PFSK-1 (cell line): ENCODE results near the gene DHRSX.

Experiments
- FOXP2 ChIP-seq: optimal IDR thresholded peaks from 2 replicates; pipeline ENCODE3; 2011; ENCODE audit warnings: borderline replicate concordance, control low read depth, inconsistent platforms; ENCODE audit not compliant: insufficient read depth; ENCODE audit errors: extremely low read length, extremely low read depth
- POLR2AphosphoS5 ChIP-seq: IDR thresholded peaks from 2 replicates; pipeline ENCODE4 v1.6.1; 2012; ENCODE audit warnings: low read depth, mild to moderate bottlenecking, control low read depth, low read length, moderate library complexity
- REST ChIP-seq, 2 experiments: IDR thresholded peaks; 2 replicates each; pipeline versions ENCODE4 v1.6.1 to v1.8.0; 2011 to 2012; ENCODE audit warnings: low read depth in 2 of 2, low read length in 2 of 2, control low read depth in 1 of 2, inconsistent platforms in 1 of 2, mild to moderate bottlenecking in 1 of 2, moderate library complexity in 1 of 2; ENCODE audit not compliant: insufficient read depth in 1 of 2
- SIN3A ChIP-seq: IDR thresholded peaks from 2 replicates; pipeline ENCODE4 v1.6.1; 2012; ENCODE audit warnings: mild to moderate bottlenecking, low read length, moderate library complexity, borderline replicate concordance; ENCODE audit not compliant: insufficient read depth
- TAF1 ChIP-seq: IDR thresholded peaks from 2 replicates; pipeline ENCODE4 v1.6.1; 2012; ENCODE audit warnings: low read length, control low read depth, borderline replicate concordance; ENCODE audit not compliant: insufficient read depth

Gene DHRSX

GRCh38 chrX:2504706-2505332 lies 4.0 kb upstream of the DHRSX start:
- TF ChIP-seq FOXP2, result no peak
- no peak for TF ChIP-seq SIN3A
- no peak for TF ChIP-seq REST (IDR thresholded peaks at IDR 0.05; ENCODE audit: insufficient read depth in 1 of 2, low read depth in 2 of 2, low read length in 2 of 2)
- no peak for TF ChIP-seq POLR2AphosphoS5

GRCh38 chrX:2503591-2504500 lies 3.1 kb upstream of the DHRSX start:
- TF ChIP-seq SIN3A (no peak), FOXP2 (no peak), POLR2AphosphoS5 (no peak), TAF1 (no peak), REST (IDR thresholded peaks at IDR 0.05; ENCODE audit: insufficient read depth in 1 of 2, low read depth in 2 of 2, low read length in 2 of 2) (no peak)

- TF ChIP-seq FOXP2 (no peak), TAF1 (no peak), REST (IDR thresholded peaks at IDR 0.05; ENCODE audit: insufficient read depth in 1 of 2, low read depth in 2 of 2, low read length in 2 of 2) (no peak), POLR2AphosphoS5 (no peak), SIN3A (no peak)
These were observed 2.1 kb upstream of the DHRSX start for GRCh38 chrX:2502668-2503519.

GRCh38 chrX:2502120-2502667 lies 1.4 kb upstream of the DHRSX start:
- no peak for TF ChIP-seq TAF1
- no peak for TF ChIP-seq FOXP2
- no peak for TF ChIP-seq REST (IDR thresholded peaks at IDR 0.05; ENCODE audit: insufficient read depth in 1 of 2, low read depth in 2 of 2, low read length in 2 of 2)
- TF ChIP-seq SIN3A, result no peak
- no peak for TF ChIP-seq POLR2AphosphoS5
